ENCODE data around the gene UBE2U. TPM values are rescaled to one million over a fixed set of nuclear protein-coding genes. Genes with fewer than 3 reads are reported as not detected.

Gene UBE2U
- polyA plus RNA-seq, 1 donor (not counting 4 experiments of a cell fraction or from before 2014, with no cell fraction given), result not detected

- Histone ChIP-seq H3K9ac (ENCODE audit: control insufficient read depth, extremely low read depth, insufficient read depth, low read length) (no peak overlapping the region), H3K4me3 (ENCODE audit: control insufficient read depth in 2 of 3, extremely low read depth in 1 of 3, insufficient read depth in 2 of 3, low read depth in 1 of 3, low read length in 3 of 3) (no peak overlapping the region), H3K4me2 (ENCODE audit: control insufficient read depth, extremely low read depth, insufficient read depth, low read depth, low read length) (no peak overlapping the region), H3K79me2 (ENCODE audit: control insufficient read depth, insufficient read depth, low read length) (no peaks in the 10 kb centered on the region), H3K36me3 (ENCODE audit: control insufficient read depth in 2 of 2, extremely low read depth in 1 of 2, insufficient read depth in 2 of 2, low read length in 2 of 2) (no peaks in the 10 kb centered on the region), H3K27ac (ENCODE audit: control insufficient read depth, insufficient read depth, low read length) (no peak overlapping the region), H4K20me1 (ENCODE audit: control insufficient read depth, extremely low read depth, insufficient read depth, low read length) (no peaks in the 10 kb centered on the region), H3K4me1 (ENCODE audit: control insufficient read depth, extremely low read depth, insufficient read depth, low read length) (no peaks in the 10 kb centered on the region), H2AFZ (ENCODE audit: control insufficient read depth, low read length) (no peak overlapping the region), H3K9me3 (ENCODE audit: control insufficient read depth, low read depth, low read length) (peaks cover 5% of the 10 kb centered on the region), H3K9me1 (ENCODE audit: control insufficient read depth, extremely low read depth, insufficient read depth, low read length) (no peaks in the 10 kb centered on the region), H3K27me3 (ENCODE audit: control insufficient read depth, extremely low read depth, insufficient read depth, low read length) (no peaks in the 10 kb centered on the region)
- no peak for DNase-seq (ENCODE audit: low read depth, low spot score)
- dilution Hi-C loops (cut with MboI; ENCODE audit: extremely low pct_ligation_motif_present, low sequenced_read_pairs), result no loop called here
- FAIRE-seq, result no peak
- TF ChIP-seq, protein P1, sequence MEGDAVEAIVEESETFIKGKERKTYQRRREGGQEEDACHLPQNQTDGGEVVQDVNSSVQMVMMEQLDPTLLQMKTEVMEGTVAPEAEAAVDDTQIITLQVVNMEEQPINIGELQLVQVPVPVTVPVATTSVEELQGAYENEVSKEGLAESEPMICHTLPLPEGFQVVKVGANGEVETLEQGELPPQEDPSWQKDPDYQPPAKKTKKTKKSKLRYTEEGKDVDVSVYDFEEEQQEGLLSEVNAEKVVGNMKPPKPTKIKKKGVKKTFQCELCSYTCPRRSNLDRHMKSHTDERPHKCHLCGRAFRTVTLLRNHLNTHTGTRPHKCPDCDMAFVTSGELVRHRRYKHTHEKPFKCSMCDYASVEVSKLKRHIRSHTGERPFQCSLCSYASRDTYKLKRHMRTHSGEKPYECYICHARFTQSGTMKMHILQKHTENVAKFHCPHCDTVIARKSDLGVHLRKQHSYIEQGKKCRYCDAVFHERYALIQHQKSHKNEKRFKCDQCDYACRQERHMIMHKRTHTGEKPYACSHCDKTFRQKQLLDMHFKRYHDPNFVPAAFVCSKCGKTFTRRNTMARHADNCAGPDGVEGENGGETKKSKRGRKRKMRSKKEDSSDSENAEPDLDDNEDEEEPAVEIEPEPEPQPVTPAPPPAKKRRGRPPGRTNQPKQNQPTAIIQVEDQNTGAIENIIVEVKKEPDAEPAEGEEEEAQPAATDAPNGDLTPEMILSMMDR (optimal IDR thresholded peaks at IDR 0.05 in 1 of 3, IDR thresholded peaks at IDR 0.05 in 1 of 3, conservative IDR thresholded peaks at IDR 0.05 in 1 of 3; ENCODE audit: extremely low read depth in 1 of 3, insufficient read depth in 2 of 3, low read length in 3 of 3), result no peak
- TF ChIP-seq EZH2 (IDR thresholded peaks at IDR 0.05; ENCODE audit: low read length), result no peak
These were observed 90.4 kb downstream of the UBE2U start for GRCh38 chr1:64293820-64294219.

GRCh38 chr1:64295136-64295535 lies 91.7 kb downstream of the UBE2U start:
- Histone ChIP-seq H3K4me1 (ENCODE audit: control insufficient read depth, extremely low read depth, insufficient read depth, low read length) (no peaks in the 10 kb centered on the region), H3K4me3 (ENCODE audit: control insufficient read depth in 2 of 3, extremely low read depth in 1 of 3, insufficient read depth in 2 of 3, low read depth in 1 of 3, low read length in 3 of 3) (no peak overlapping the region), H3K27me3 (ENCODE audit: control insufficient read depth, extremely low read depth, insufficient read depth, low read length) (no peaks in the 10 kb centered on the region), H4K20me1 (ENCODE audit: control insufficient read depth, extremely low read depth, insufficient read depth, low read length) (no peaks in the 10 kb centered on the region), H3K9ac (ENCODE audit: control insufficient read depth, extremely low read depth, insufficient read depth, low read length) (no peak overlapping the region), H3K36me3 (ENCODE audit: control insufficient read depth in 2 of 2, extremely low read depth in 1 of 2, insufficient read depth in 2 of 2, low read length in 2 of 2) (no peaks in the 10 kb centered on the region), H3K79me2 (ENCODE audit: control insufficient read depth, insufficient read depth, low read length) (no peaks in the 10 kb centered on the region), H3K4me2 (ENCODE audit: control insufficient read depth, extremely low read depth, insufficient read depth, low read depth, low read length) (no peak overlapping the region), H2AFZ (ENCODE audit: control insufficient read depth, low read length) (no peak overlapping the region), H3K9me3 (ENCODE audit: control insufficient read depth, low read depth, low read length) (peaks cover 5% of the 10 kb centered on the region), H3K27ac (ENCODE audit: control insufficient read depth, insufficient read depth, low read length) (no peak overlapping the region), H3K9me1 (ENCODE audit: control insufficient read depth, extremely low read depth, insufficient read depth, low read length) (no peaks in the 10 kb centered on the region)
- TF ChIP-seq EZH2 (IDR thresholded peaks at IDR 0.05; ENCODE audit: low read length), result no peak
- TF ChIP-seq, protein P1 (optimal IDR thresholded peaks at IDR 0.05 in 1 of 3, IDR thresholded peaks at IDR 0.05 in 1 of 3, conservative IDR thresholded peaks at IDR 0.05 in 1 of 3; ENCODE audit: extremely low read depth in 1 of 3, insufficient read depth in 2 of 3, low read length in 3 of 3), result no peak
- DNase-seq (ENCODE audit: low read depth, low spot score) (no peak), FAIRE-seq (no peak)
- dilution Hi-C loops (cut with MboI; ENCODE audit: extremely low pct_ligation_motif_present, low sequenced_read_pairs), result no loop called here

Measured in keratinocyte (primary cell).